ENCODE data around the gene UGT1A3. TPM values are rescaled to one million over a fixed set of nuclear protein-coding genes. Genes with fewer than 3 reads are reported as not detected.

UGT1A3 gene
- total and polyA plus RNA-seq, 2 experiments from 2014 or later = not detected

DNA sequence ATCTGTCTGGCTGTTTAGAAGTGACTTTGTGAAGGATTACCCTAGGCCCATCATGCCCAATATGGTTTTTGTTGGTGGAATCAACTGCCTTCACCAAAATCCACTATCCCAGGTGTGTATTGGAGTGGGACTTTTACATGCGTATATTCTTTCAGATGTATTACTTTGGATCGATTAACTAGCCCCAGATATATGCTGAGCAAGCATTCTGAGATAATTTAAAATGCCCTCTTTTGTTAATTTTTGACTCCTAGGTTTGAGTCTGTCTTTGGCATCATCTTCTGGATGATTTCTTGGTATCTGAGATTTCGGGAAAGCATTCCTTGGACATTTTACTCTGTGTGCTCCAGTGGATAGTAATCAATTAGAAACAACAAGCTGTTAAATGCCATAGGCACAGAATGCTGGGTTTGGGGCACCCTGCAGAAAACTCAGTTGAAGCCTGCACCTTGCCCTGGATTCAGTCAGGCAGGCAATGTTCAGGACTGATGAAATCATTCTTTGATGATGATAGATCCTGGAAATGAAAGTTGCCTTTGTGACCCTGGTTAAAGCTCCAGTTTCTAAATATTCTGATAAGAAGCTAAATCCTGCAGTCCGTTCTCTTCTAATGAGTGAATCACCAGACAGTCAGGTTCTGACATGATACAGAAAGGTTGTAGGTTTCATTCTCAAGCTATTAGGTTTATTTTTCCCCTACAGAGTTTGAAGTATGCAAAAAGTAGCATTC lies 32.4 kb downstream of the UGT1A3 start:
- TF ChIP-seq EZH2phosphoT487 (IDR thresholded peaks at IDR 0.05; ENCODE audit: insufficient read depth, low read depth) = no peak
- TF ChIP-seq EZH2 (IDR thresholded peaks at IDR 0.05; ENCODE audit: insufficient read depth, poor library complexity, severe bottlenecking) = no peak
- no peaks in the 10 kb centered on the region for H3K36me3 ChIP-seq (ENCODE audit: low read depth)
- H3K79me2 ChIP-seq (ENCODE audit: insufficient read depth) = no peaks in the 10 kb centered on the region
- no peaks in the 10 kb centered on the region for H3K9me3 ChIP-seq (ENCODE audit: low read depth)
- no peak overlapping the region for H3K9ac ChIP-seq
- 0 out of 2 replicates have a peak, but pooled peaks cover 4% of the 10 kb centered on the region for H3K27me3 ChIP-seq (replicated peaks; ENCODE audit: insufficient read depth)
- 29 to 35% methylated on average over 4 of the region's 4 CpGs for WGBS, 2 experiments (ENCODE audit: low coverage in 1 of 2, low lambda C conversion rate in 2 of 2, missing lambda C conversion rate in 2 of 2)
- H4K20me1 ChIP-seq (ENCODE audit: insufficient read depth) = no peaks in the 10 kb centered on the region
- peaks cover 12% of the 10 kb centered on the region; the same call in 1 of the 2 replicates for H3F3A ChIP-seq (ENCODE audit: insufficient read depth)
- no peak overlapping the region for H3K4me2 ChIP-seq (ENCODE audit: unreplicated experiment)
- no peak overlapping the region for H2AFZ ChIP-seq
- H3K27ac ChIP-seq = no peak overlapping the region
- H3K4me3 ChIP-seq = no peak overlapping the region
- no peak for DNase-seq
- in situ Hi-C loops (cut with MboI) = no loop called here
- H3K4me1 ChIP-seq (ENCODE audit: insufficient read depth) = peaks cover 15% of the 10 kb centered on the region
- H3K9me2 ChIP-seq (ENCODE audit: insufficient read depth) = no peaks in the 10 kb centered on the region

GRCh38 chr2:233764264-233764663 lies 35.4 kb downstream of the UGT1A3 start:
- Histone ChIP-seq H3K4me1 (ENCODE audit: insufficient read depth) (peaks cover 15% of the 10 kb centered on the region), H3K36me3 (ENCODE audit: low read depth) (no peaks in the 10 kb centered on the region)
- peak; percentile 65 for DNase-seq

GRCh38 chr2:233764761-233765160 lies 35.9 kb downstream of the UGT1A3 start:
- Histone ChIP-seq H3K4me2 (ENCODE audit: unreplicated experiment) (peak overlapping the region; percentile 30), H3K4me3 (no peak overlapping the region), H3K79me2 (ENCODE audit: insufficient read depth) (no peaks in the 10 kb centered on the region), H3K9me2 (ENCODE audit: insufficient read depth) (no peaks in the 10 kb centered on the region), H2AFZ (peak overlapping the region; percentile 28; the same call in 1 of the 2 replicates), H3K9me3 (ENCODE audit: low read depth) (no peaks in the 10 kb centered on the region), H3K36me3 (ENCODE audit: low read depth) (no peaks in the 10 kb centered on the region), H4K20me1 (ENCODE audit: insufficient read depth) (no peaks in the 10 kb centered on the region), H3F3A (ENCODE audit: insufficient read depth) (peaks cover 12% of the 10 kb centered on the region; the same call in 1 of the 2 replicates), H3K4me1 (ENCODE audit: insufficient read depth) (peaks cover 15% of the 10 kb centered on the region), H3K27me3 (replicated peaks; ENCODE audit: insufficient read depth) (0 out of 2 replicates have a peak, but pooled peaks cover 4% of the 10 kb centered on the region), H3K9ac (no peak overlapping the region), H3K27ac (no peak overlapping the region)
- peak; percentile 6 for DNase-seq
- TF ChIP-seq EZH2phosphoT487 (IDR thresholded peaks at IDR 0.05; ENCODE audit: insufficient read depth, low read depth) (no peak), EZH2 (IDR thresholded peaks at IDR 0.05; ENCODE audit: insufficient read depth, poor library complexity, severe bottlenecking) (no peak)
- WGBS, 2 experiments (ENCODE audit: low coverage in 1 of 2, low lambda C conversion rate in 2 of 2, missing lambda C conversion rate in 2 of 2) = 7 to 22% methylated on average over 3 of the region's 3 CpGs
- in situ Hi-C loops (cut with MboI) = no loop called here

More at GRCh38 chr2:233764264-233764663, 35.4 kb downstream of the UGT1A3 start:
- H3K4me3 ChIP-seq = no peak overlapping the region
- H3K9ac ChIP-seq = no peak overlapping the region
- 0 out of 2 replicates have a peak, but pooled peaks cover 4% of the 10 kb centered on the region for H3K27me3 ChIP-seq (replicated peaks; ENCODE audit: insufficient read depth)
- TF ChIP-seq EZH2phosphoT487 (IDR thresholded peaks at IDR 0.05; ENCODE audit: insufficient read depth, low read depth) (no peak), EZH2 (IDR thresholded peaks at IDR 0.05; ENCODE audit: insufficient read depth, poor library complexity, severe bottlenecking) (no peak)
- no peaks in the 10 kb centered on the region for H3K9me2 ChIP-seq (ENCODE audit: insufficient read depth)
- peak overlapping the region; percentile 30 for H3K4me2 ChIP-seq (ENCODE audit: unreplicated experiment)
- no peak overlapping the region for H3K27ac ChIP-seq
- H3K9me3 ChIP-seq (ENCODE audit: low read depth) = no peaks in the 10 kb centered on the region
- H3F3A ChIP-seq (ENCODE audit: insufficient read depth) = peaks cover 12% of the 10 kb centered on the region; the same call in 1 of the 2 replicates
- peak overlapping the region; percentile 28; the same call in 1 of the 2 replicates for H2AFZ ChIP-seq
- H3K79me2 ChIP-seq (ENCODE audit: insufficient read depth) = no peaks in the 10 kb centered on the region
- 23% methylated on average over 7 of the region's 7 CpGs for WGBS, 2 experiments (ENCODE audit: low coverage in 1 of 2, low lambda C conversion rate in 2 of 2, missing lambda C conversion rate in 2 of 2)
- in situ Hi-C loops (cut with MboI) = no loop called here
- no peaks in the 10 kb centered on the region for H4K20me1 ChIP-seq (ENCODE audit: insufficient read depth)

GRCh38 chr2:233766416-233766815 lies 37.6 kb downstream of the UGT1A3 start:
- H3K4me1 ChIP-seq (ENCODE audit: insufficient read depth) = peaks cover 15% of the 10 kb centered on the region
- no peaks in the 10 kb centered on the region for H3K36me3 ChIP-seq (ENCODE audit: low read depth)
- H3K79me2 ChIP-seq (ENCODE audit: insufficient read depth) = no peaks in the 10 kb centered on the region
- no peaks in the 10 kb centered on the region for H3K9me3 ChIP-seq (ENCODE audit: low read depth)
- H3K27ac ChIP-seq = no peak overlapping the region
- H4K20me1 ChIP-seq (ENCODE audit: insufficient read depth) = no peaks in the 10 kb centered on the region
- H3F3A ChIP-seq (ENCODE audit: insufficient read depth) = peaks cover 12% of the 10 kb centered on the region; the same call in 1 of the 2 replicates
- H3K9me2 ChIP-seq (ENCODE audit: insufficient read depth) = no peaks in the 10 kb centered on the region
- no peak for DNase-seq
- no peak overlapping the region for H3K9ac ChIP-seq
- no peak overlapping the region for H3K4me3 ChIP-seq
- TF ChIP-seq EZH2phosphoT487 (IDR thresholded peaks at IDR 0.05; ENCODE audit: insufficient read depth, low read depth) (no peak), EZH2 (IDR thresholded peaks at IDR 0.05; ENCODE audit: insufficient read depth, poor library complexity, severe bottlenecking) (no peak)
- in situ Hi-C loops (cut with MboI) = no loop called here
- no peak overlapping the region for H2AFZ ChIP-seq
- no peak overlapping the region for H3K4me2 ChIP-seq (ENCODE audit: unreplicated experiment)
- WGBS, 2 experiments (ENCODE audit: low coverage in 1 of 2, low lambda C conversion rate in 2 of 2, missing lambda C conversion rate in 2 of 2) = 34 to 39% methylated on average over 4 of the region's 4 CpGs
- H3K27me3 ChIP-seq (replicated peaks; ENCODE audit: insufficient read depth) = 0 out of 2 replicates have a peak, but pooled peaks cover 8% of the 10 kb centered on the region
